OCI-LY7 (cell line): ENCODE data around the gene STAP2. TPM values are rescaled to one million over a fixed set of nuclear protein-coding genes. Genes with fewer than 3 reads are reported as not detected.

Experiments used
- BruUV-seq: library from RNA; stranded (reverse); fragments of 400-500 nt; replicated peaks from 2 replicates; lab custom pipeline; 2021; lab: Mats Ljungman, UMichigan
- CTCF ChIA-PET: fragments of 300-600 bp; sonication (Branson Sonifier 250); formaldehyde crosslinking; loops from one replicate; lab custom pipeline; 2022; ENCODE audit warnings: antibody characterized with exemption; ENCODE audit not compliant: unreplicated experiment; lab: Charles Lee
- POLR2A ChIA-PET: fragments of 300-600 bp; sonication (Branson Sonifier 250); formaldehyde crosslinking; loops from one replicate; lab custom pipeline; 2022; ENCODE audit warnings: antibody characterized with exemption; lab: Charles Lee
- DNase-seq: peaks from one replicate; pipeline ENCODE4 v3.0.0-alpha.2; 2015; ENCODE audit warnings: low spot score
- H2AFZ ChIP-seq: fragments of 200-600 bp; sonication (generic), shearing (Covaris generic); 2 replicates; pipeline ENCODE4 v1.6.1; 2014; ENCODE audit warnings: mild to moderate bottlenecking, antibody characterized with exemption, low read length, moderate library complexity
- H3K27ac ChIP-seq: fragments of 200-600 bp; sonication (generic); 2 replicates; pipeline ENCODE4 v1.5.1; 2014; ENCODE audit warnings: mixed run types, low read depth, mild to moderate bottlenecking, moderate library complexity, low read length, inconsistent platforms; ENCODE audit not compliant: poor library complexity, severe bottlenecking
- H3K36me3 ChIP-seq: fragments of 200-600 bp; sonication (generic); 2 replicates; pipeline ENCODE4 v1.6.1; 2014; ENCODE audit warnings: mild to moderate bottlenecking, antibody characterized with exemption, low read length, moderate library complexity, mixed read lengths; ENCODE audit not compliant: insufficient read depth
- H3K4me1 ChIP-seq: fragments of 200-600 bp; sonication (generic); 2 replicates; pipeline ENCODE4 v1.5.1; 2014; ENCODE audit warnings: mild to moderate bottlenecking, low read length; ENCODE audit not compliant: insufficient read depth, poor library complexity, severe bottlenecking
- H3K4me2 ChIP-seq: fragments of 200-600 bp; sonication (generic); 2 replicates; pipeline ENCODE4 v1.6.1; 2014; ENCODE audit warnings: mild to moderate bottlenecking, low read length
- H3K4me3 ChIP-seq: fragments of 200-600 bp; sonication (generic); 2 replicates; pipeline ENCODE4 v1.5.1; 2014; ENCODE audit warnings: mild to moderate bottlenecking, low read depth, low read length; ENCODE audit not compliant: poor library complexity, severe bottlenecking
- H3K79me2 ChIP-seq: fragments of 200-600 bp; sonication (generic); 2 replicates; pipeline ENCODE4 v1.6.1; 2016; ENCODE audit warnings: low read depth, mild to moderate bottlenecking, low read length, moderate library complexity, mixed read lengths; ENCODE audit not compliant: insufficient read depth
- H3K9me2 ChIP-seq: fragments of 200-600 bp; sonication (generic); 2 replicates; pipeline ENCODE4 v1.6.1; 2016; ENCODE audit warnings: mild to moderate bottlenecking, low read length, mixed read lengths; ENCODE audit not compliant: insufficient read depth
- H3K9me3 ChIP-seq: fragments of 200-600 bp; sonication (generic); 2 replicates; pipeline ENCODE4 v1.6.1; 2014; ENCODE audit warnings: mild to moderate bottlenecking, mixed run types, low read length, mixed read lengths
- H4K20me1 ChIP-seq: fragments of 200-600 bp; sonication (generic); 2 replicates; pipeline ENCODE4 v1.6.1; 2014; ENCODE audit warnings: mild to moderate bottlenecking, antibody characterized with exemption, low read length, moderate library complexity, mixed read lengths; ENCODE audit not compliant: insufficient read depth
- CTCF ChIP-seq: fragments of 200-600 bp; sonication (generic); conservative IDR thresholded peaks from 2 replicates; pipeline ENCODE4 v1.5.1; 2014; ENCODE audit warnings: mild to moderate bottlenecking, antibody characterized with exemption, low read length, moderate library complexity, mixed read lengths
- EZH2phosphoT487 ChIP-seq: fragments of 200-600 bp; sonication (generic); IDR thresholded peaks from 2 replicates; pipeline ENCODE4 v1.6.1; 2018; ENCODE audit warnings: low read depth, borderline replicate concordance, mild to moderate bottlenecking, mixed run types, antibody characterized with exemption, low read length, moderate library complexity, mixed read lengths
- intact Hi-C: fragments of 100-400 bp; cut with micrococcal nuclease; formaldehyde crosslinking; loops from one replicate; pipeline ENCODE4 v1.10.0; 2022; ENCODE audit not compliant: unreplicated experiment
- total RNA-seq, 2 experiments: library from RNA; depleted of rRNA in 1 of 2; stranded (reverse); fragments of >200 nt in 1 of 2; shearing (Covaris generic) in 1 of 2; gene quantifications; 2 replicates each; pipeline ENCODE4 v1.2.3, GENCODE V29; 2014 to 2022

Gene STAP2
- total RNA-seq, 2 experiments from 2014 or later, result 1.2 to 1.3 TPM

GRCh38 chr19:4376028-4376670 lies 37.5 kb upstream of the STAP2 start:
- Histone ChIP-seq H4K20me1 (peaks cover 31% of the 10 kb centered on the region), H3K4me3 (peak overlapping the region; percentile 34), H2AFZ (no peak overlapping the region), H3K27ac (peak overlapping the region; percentile 43), H3K9me3 (no peaks in the 10 kb centered on the region), H3K4me2 (peak overlapping the region; percentile 78), H3K4me1 (peaks cover 53% of the 10 kb centered on the region), H3K79me2 (peaks cover 22% of the 10 kb centered on the region; the same call in 1 of the 2 replicates), H3K9me2 (no peaks in the 10 kb centered on the region), H3K36me3 (no peaks in the 10 kb centered on the region)
- TF ChIP-seq EZH2phosphoT487 (no peak), CTCF (peak; percentile 2; the same call in 1 of the 2 replicates)
- CTCF ChIA-PET, result no interaction called here
- POLR2A ChIA-PET, result interaction anchor here (0.5 to 0.9 kb wide), 3 partner anchors 23 to 48 kb away, joined by 3 to 6 read pairs (median 5); no protein-coding TSS in a partner anchor
- no TSS peak for BruUV-seq
- no peak for DNase-seq
- intact Hi-C loops, result no loop called here

- H3K27ac ChIP-seq, result peak overlapping the region; percentile 43
- H3K4me3 ChIP-seq, result peak overlapping the region; percentile 34
- H4K20me1 ChIP-seq, result peaks cover 33% of the 10 kb centered on the region
- DNase-seq, result peak; percentile 72
- H3K4me1 ChIP-seq, result peaks cover 54% of the 10 kb centered on the region
- BruUV-seq, result no TSS peak
- H2AFZ ChIP-seq, result no peak overlapping the region
- no peaks in the 10 kb centered on the region for H3K9me3 ChIP-seq
- CTCF ChIA-PET, result no interaction called here
- no peak for TF ChIP-seq EZH2phosphoT487
- peak; percentile 72 for TF ChIP-seq CTCF
- peak overlapping the region; percentile 78 for H3K4me2 ChIP-seq
- H3K9me2 ChIP-seq, result no peaks in the 10 kb centered on the region
- intact Hi-C loops, result loop anchor here (1.0 kb wide), 1 partner anchor 25 kb away; the partner anchor contains the start of gene SH3GL1
- no peaks in the 10 kb centered on the region for H3K36me3 ChIP-seq
- H3K79me2 ChIP-seq, result peaks cover 22% of the 10 kb centered on the region; the same call in 1 of the 2 replicates
- POLR2A ChIA-PET, result interaction anchor here (0.5 to 0.9 kb wide), 2 partner anchors 23 to 31 kb away, joined by 3 to 5 read pairs; no protein-coding TSS in a partner anchor
These were observed 36.8 kb upstream of the STAP2 start for GRCh38 chr19:4375164-4376027.
